HG02870 (cell line): Measurements from ENCODE around the gene SPINK9.
"Not testable (repeated sequence)": the region's sequence is repeated elsewhere in the genome, so short reads cannot be mapped to it uniquely, and the experiment has no call there.

ENCODE experiments used
- ATAC-seq: cut with Tn5 transposase; IDR thresholded peaks from one replicate; pipeline ENCODE4 v1.9.1; 2021; ENCODE audit warnings: mild to moderate bottlenecking, moderate library complexity; ENCODE audit not compliant: unreplicated experiment

Gene SPINK9

GRCh38 chr5:148335259-148335658 is at the start of gene SPINK9:
Gene SPINK9 (plus strand): TSS chr5:148335559. CDS start chr5:148335614, 55 bp downstream.
- ATAC-seq = no peak

- no peak for ATAC-seq
These were observed 44.8 kb upstream of the SPINK9 start for GRCh38 chr5:148290271-148291195.

GRCh38 chr5:148297731-148298130 is 37.6 kb upstream of the SPINK9 start:
- no peak for ATAC-seq

- ATAC-seq = no peak
These were observed 28.9 kb upstream of the SPINK9 start for GRCh38 chr5:148306446-148306845.

- no peak for ATAC-seq
These were observed 26.3 kb upstream of the SPINK9 start for GRCh38 chr5:148309019-148309418.

- ATAC-seq = no peak
These were observed 25.6 kb upstream of the SPINK9 start for GRCh38 chr5:148309746-148310145.

- no peak for ATAC-seq
These were observed 23.9 kb upstream of the SPINK9 start for GRCh38 chr5:148311484-148311883.

- no peak for ATAC-seq
These were observed 23.2 kb upstream of the SPINK9 start, which contains the start of gene SPINK7 for GRCh38 chr5:148312153-148312552. Gene SPINK7 (plus strand): TSS chr5:148312423. CDS start chr5:148312484, 61 bp downstream.

GRCh38 chr5:148314187-148314586 is 21.2 kb upstream of the SPINK9 start:
- ATAC-seq = no peak

- ATAC-seq = no peak
These were observed 20.6 kb upstream of the SPINK9 start for GRCh38 chr5:148314731-148315130.

- not testable (repeated sequence) for ATAC-seq
These were observed 15.1 kb upstream of the SPINK9 start for GRCh38 chr5:148320011-148320963.

- ATAC-seq = no peak
These were observed 2.0 kb upstream of the SPINK9 start for GRCh38 chr5:148333262-148333849.

- ATAC-seq = no peak
These were observed 1.5 kb downstream of the SPINK9 start for GRCh38 chr5:148336704-148337435.

GRCh38 chr5:148342371-148343045 is 7.1 kb downstream of the SPINK9 start:
- ATAC-seq = no peak

- no peak for ATAC-seq
These were observed 7.7 kb downstream of the SPINK9 start for GRCh38 chr5:148343046-148343407.

- ATAC-seq = no peak
These were observed 8.5 kb downstream of the SPINK9 start for GRCh38 chr5:148343603-148344487.

GRCh38 chr5:148347706-148348105 is 12.3 kb downstream of the SPINK9 start:
- no peak for ATAC-seq

GRCh38 chr5:148352696-148353095 is 17.3 kb downstream of the SPINK9 start:
- ATAC-seq = no peak

GRCh38 chr5:148353634-148354033 is 18.3 kb downstream of the SPINK9 start:
- no peak for ATAC-seq
